ENCODE results near the gene RNU1-3.
"Not testable (repeated sequence)": the region's sequence is repeated elsewhere in the genome, so short reads cannot be mapped to it uniquely, and the experiment has no call there.

RNU1-3 gene

GRCh38 chr1:16631248-16632043 lies 35.3 kb downstream of the RNU1-3 start:
- TF ChIP-seq CTCF (conservative IDR thresholded peaks at IDR 0.05; ENCODE audit: low read depth, low read length): no peak
- Histone ChIP-seq H3K27ac (no peak overlapping the region), H3K36me3 (ENCODE audit: insufficient read depth) (no peaks in the 10 kb centered on the region; the same call in 1 of the 2 replicates), H3K4me2 (no peak overlapping the region), H2AFZ (ENCODE audit: low read depth) (no peak overlapping the region), H4K20me1 (ENCODE audit: insufficient read depth) (no peaks in the 10 kb centered on the region), H3K79me2 (ENCODE audit: insufficient read depth, low read depth) (no peaks in the 10 kb centered on the region), H3K4me3 (IDR thresholded peaks at IDR 0.05; ENCODE audit: insufficient read depth, low read depth, low read length) (no peak overlapping the region), H3K4me1 (ENCODE audit: low read depth, poor library complexity, severe bottlenecking) (no peaks in the 10 kb centered on the region), H3K9ac (no peak overlapping the region), H3K27me3 (ENCODE audit: insufficient read depth, low read depth) (no peaks in the 10 kb centered on the region)

- Histone ChIP-seq H3K4me2 (no peak overlapping the region), H3K79me2 (ENCODE audit: insufficient read depth, low read depth) (no peaks in the 10 kb centered on the region), H3K27me3 (ENCODE audit: insufficient read depth, low read depth) (no peaks in the 10 kb centered on the region), H4K20me1 (ENCODE audit: insufficient read depth) (no peaks in the 10 kb centered on the region), H3K4me3 (IDR thresholded peaks at IDR 0.05; ENCODE audit: insufficient read depth, low read depth, low read length) (no peak overlapping the region), H2AFZ (ENCODE audit: low read depth) (no peak overlapping the region), H3K36me3 (ENCODE audit: insufficient read depth) (no peaks in the 10 kb centered on the region; the same call in 1 of the 2 replicates), H3K27ac (no peak overlapping the region), H3K9ac (no peak overlapping the region), H3K4me1 (ENCODE audit: low read depth, poor library complexity, severe bottlenecking) (no peaks in the 10 kb centered on the region)
- TF ChIP-seq CTCF (conservative IDR thresholded peaks at IDR 0.05; ENCODE audit: low read depth, low read length): no peak
These were observed 36.0 kb downstream of the RNU1-3 start for GRCh38 chr1:16630661-16631247.

GRCh38 chr1:16629916-16630530 lies 36.7 kb downstream of the RNU1-3 start:
- H3K4me1 ChIP-seq (ENCODE audit: low read depth, poor library complexity, severe bottlenecking); H3K27me3 ChIP-seq (ENCODE audit: insufficient read depth, low read depth); H4K20me1 ChIP-seq (ENCODE audit: insufficient read depth); H2AFZ ChIP-seq (ENCODE audit: low read depth); H3K4me3 ChIP-seq (IDR thresholded peaks at IDR 0.05; ENCODE audit: insufficient read depth, low read depth, low read length); H3K79me2 ChIP-seq (ENCODE audit: insufficient read depth, low read depth); H3K27ac ChIP-seq; H3K4me2 ChIP-seq; H3K9ac ChIP-seq; H3K36me3 ChIP-seq (ENCODE audit: insufficient read depth): not testable (repeated sequence)

DNA sequence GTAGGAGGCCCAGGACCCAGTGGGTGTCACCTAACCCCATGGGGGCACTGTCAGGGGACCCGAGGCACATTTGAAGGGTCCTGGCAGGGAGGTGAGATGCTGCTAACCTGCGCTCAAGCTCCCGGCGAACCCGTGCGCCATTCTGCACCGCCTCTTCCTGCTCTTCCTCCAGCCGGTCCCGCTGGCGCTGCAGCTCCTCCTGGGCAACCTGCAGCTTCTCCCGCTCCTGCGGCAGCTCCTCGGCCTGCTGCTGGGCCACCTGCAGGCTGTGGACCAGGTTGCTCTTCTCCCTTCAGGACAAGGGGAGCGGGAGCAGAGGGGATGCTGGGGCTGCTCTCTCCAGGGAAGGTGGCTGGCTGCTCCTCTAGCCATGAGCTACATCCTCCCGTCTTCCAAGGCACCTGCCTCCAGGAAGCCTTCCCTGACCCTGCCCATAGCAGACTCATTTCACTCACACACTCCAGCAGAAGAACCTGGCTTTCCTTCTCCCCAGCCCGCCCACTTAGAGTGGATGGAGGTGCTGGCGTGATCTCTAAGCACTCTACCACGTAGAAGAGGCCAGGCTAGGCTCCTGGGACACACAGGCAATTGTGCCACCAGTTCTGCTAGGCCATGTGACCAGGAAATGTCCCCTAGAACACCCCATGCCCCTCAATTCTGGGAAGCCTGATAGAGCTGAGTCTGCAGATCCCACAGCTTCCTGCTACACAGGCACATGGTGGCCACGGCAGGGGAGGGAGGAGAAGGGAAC lies 38.2 kb downstream of the RNU1-3 start:
- H4K20me1 ChIP-seq (ENCODE audit: insufficient read depth): no peaks in the 10 kb centered on the region
- no peaks in the 10 kb centered on the region for H3K27me3 ChIP-seq (ENCODE audit: insufficient read depth, low read depth)
- no peaks in the 10 kb centered on the region for H3K4me1 ChIP-seq (ENCODE audit: low read depth, poor library complexity, severe bottlenecking)
- H3K4me3 ChIP-seq (IDR thresholded peaks at IDR 0.05; ENCODE audit: insufficient read depth, low read depth, low read length): no peak overlapping the region
- TF ChIP-seq CTCF (conservative IDR thresholded peaks at IDR 0.05; ENCODE audit: low read depth, low read length): no peak
- H3K9ac ChIP-seq: no peak overlapping the region
- H2AFZ ChIP-seq (ENCODE audit: low read depth): no peak overlapping the region
- H3K27ac ChIP-seq: no peak overlapping the region
- H3K4me2 ChIP-seq: no peak overlapping the region
- H3K36me3 ChIP-seq (ENCODE audit: insufficient read depth): no peaks in the 10 kb centered on the region; the same call in 1 of the 2 replicates
- no peaks in the 10 kb centered on the region for H3K79me2 ChIP-seq (ENCODE audit: insufficient read depth, low read depth)

DNA sequence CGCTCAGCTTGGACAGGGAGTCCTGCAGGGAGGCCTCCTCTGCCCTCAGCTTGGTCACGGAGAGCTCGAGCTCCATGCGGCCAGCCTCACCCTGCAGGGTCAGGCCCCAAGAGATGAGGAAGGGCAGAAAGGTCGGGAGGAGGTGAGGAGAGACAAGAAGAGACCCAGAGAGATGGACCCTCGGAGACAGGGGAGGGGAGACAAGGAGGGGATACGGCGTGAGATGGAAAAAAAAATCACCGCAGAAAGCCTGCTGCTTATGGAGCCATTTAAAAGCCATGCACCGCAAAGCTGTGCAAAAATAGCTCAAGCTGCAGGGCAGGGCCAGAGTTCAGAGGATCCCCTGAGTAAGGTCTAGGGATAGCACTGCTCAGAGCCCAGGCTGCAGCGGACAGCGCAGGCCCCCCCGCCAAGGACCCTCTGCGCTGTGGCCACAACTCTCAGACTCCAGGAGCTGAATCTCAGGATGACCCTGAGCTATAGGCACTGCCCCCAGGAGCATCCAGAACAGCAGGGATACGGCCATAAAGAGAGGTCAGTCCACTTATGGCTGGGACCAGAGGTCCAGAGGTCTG lies 40.3 kb downstream of the RNU1-3 start:
- not testable (repeated sequence) for H3K36me3 ChIP-seq (ENCODE audit: insufficient read depth)

More for the DNA sequence above, 40.3 kb downstream of the RNU1-3 start:
- H3K27ac ChIP-seq; H3K4me2 ChIP-seq; H3K4me1 ChIP-seq (ENCODE audit: low read depth, poor library complexity, severe bottlenecking); H3K27me3 ChIP-seq (ENCODE audit: insufficient read depth, low read depth); H4K20me1 ChIP-seq (ENCODE audit: insufficient read depth); H2AFZ ChIP-seq (ENCODE audit: low read depth); H3K4me3 ChIP-seq (IDR thresholded peaks at IDR 0.05; ENCODE audit: insufficient read depth, low read depth, low read length); H3K9ac ChIP-seq; H3K79me2 ChIP-seq (ENCODE audit: insufficient read depth, low read depth): not testable (repeated sequence)
